PFSK-1 (cell line): ENCODE results near the gene ERG28.

Experiments
- FOXP2 ChIP-seq: optimal IDR thresholded peaks from 2 replicates; pipeline ENCODE3; 2011; ENCODE audit warnings: borderline replicate concordance, control low read depth, inconsistent platforms; ENCODE audit not compliant: insufficient read depth; ENCODE audit errors: extremely low read length, extremely low read depth
- POLR2AphosphoS5 ChIP-seq: IDR thresholded peaks from 2 replicates; pipeline ENCODE4 v1.6.1; 2012; ENCODE audit warnings: low read depth, mild to moderate bottlenecking, control low read depth, low read length, moderate library complexity
- REST ChIP-seq, 2 experiments: IDR thresholded peaks; 2 replicates each; pipeline versions ENCODE4 v1.6.1 to v1.8.0; 2011 to 2012; ENCODE audit warnings: low read depth in 2 of 2, low read length in 2 of 2, control low read depth in 1 of 2, inconsistent platforms in 1 of 2, mild to moderate bottlenecking in 1 of 2, moderate library complexity in 1 of 2; ENCODE audit not compliant: insufficient read depth in 1 of 2
- SIN3A ChIP-seq: IDR thresholded peaks from 2 replicates; pipeline ENCODE4 v1.6.1; 2012; ENCODE audit warnings: mild to moderate bottlenecking, low read length, moderate library complexity, borderline replicate concordance; ENCODE audit not compliant: insufficient read depth
- TAF1 ChIP-seq: IDR thresholded peaks from 2 replicates; pipeline ENCODE4 v1.6.1; 2012; ENCODE audit warnings: low read length, control low read depth, borderline replicate concordance; ENCODE audit not compliant: insufficient read depth

GRCh38 chr14:75640876-75641275 lies 19.8 kb downstream of the ERG28 start:
- TF ChIP-seq SIN3A: no peak
- TF ChIP-seq POLR2AphosphoS5: no peak
- TF ChIP-seq TAF1: no peak
- TF ChIP-seq REST (IDR thresholded peaks at IDR 0.05; ENCODE audit: insufficient read depth in 1 of 2, low read depth in 2 of 2, low read length in 2 of 2): no peak
- no peak for TF ChIP-seq FOXP2
